Neuronal stem cell (in vitro differentiated cells): ENCODE measurements around the gene L1CAM.

ENCODE experiments used
- DNase-seq: peaks from one replicate; pipeline ENCODE4 v3.0.0-alpha.2; 2013; ENCODE audit warnings: low spot score
- H2AFZ ChIP-seq: one replicate; pipeline ENCODE4 v1.6.1; 2013; ENCODE audit warnings: mild to moderate bottlenecking, low read length, inconsistent platforms
- H2AK5ac ChIP-seq: 2 replicates; pipeline ENCODE4 v1.6.1; 2013; ENCODE audit warnings: low read depth, mild to moderate bottlenecking, inconsistent platforms, low read length, moderate library complexity, mixed read lengths
- H2BK120ac ChIP-seq: 2 replicates; pipeline ENCODE4 v1.6.1; 2013; ENCODE audit warnings: low read depth, mild to moderate bottlenecking, inconsistent platforms, low read length, moderate library complexity, mixed read lengths
- H2BK12ac ChIP-seq: one replicate; pipeline ENCODE4 v1.6.1; 2013; ENCODE audit warnings: low read length, inconsistent platforms
- H2BK15ac ChIP-seq: 2 replicates; pipeline ENCODE4 v1.6.1; 2013; ENCODE audit warnings: mild to moderate bottlenecking, low read length, inconsistent platforms, mixed read lengths
- H2BK5ac ChIP-seq: one replicate; pipeline ENCODE4 v1.6.1; 2013; ENCODE audit warnings: inconsistent platforms, mild to moderate bottlenecking, low read length, moderate library complexity
- H3K14ac ChIP-seq: one replicate; pipeline ENCODE4 v1.6.1; 2013; ENCODE audit warnings: low read length, inconsistent platforms
- H3K18ac ChIP-seq: 2 replicates; pipeline ENCODE4 v1.6.1; 2013; ENCODE audit warnings: low read length, inconsistent platforms
- H3K23ac ChIP-seq: 2 replicates; pipeline ENCODE4 v1.6.1; 2013; ENCODE audit warnings: low read depth, mild to moderate bottlenecking, mixed read lengths, low read length, inconsistent platforms; ENCODE audit not compliant: poor library complexity
- H3K27ac ChIP-seq: replicated peaks from 3 replicates; pipeline ENCODE4 v1.5.1; 2013; ENCODE audit warnings: low read length, inconsistent platforms
- H3K27me3 ChIP-seq, 3 experiments: 2 replicates each; pipeline ENCODE4 v1.6.1; 2013; ENCODE audit warnings: low read length in 3 of 3, mild to moderate bottlenecking in 2 of 3, inconsistent platforms in 1 of 3, low read depth in 1 of 3, mixed read lengths in 1 of 3, moderate library complexity in 1 of 3; ENCODE audit not compliant: control insufficient read depth in 3 of 3, insufficient read depth in 3 of 3
- H3K36me3 ChIP-seq, 2 donors: replicated peaks in 1 of 2; 2 replicates each; pipeline ENCODE4 v1.6.1; 2013; ENCODE audit warnings: low read length in 2 of 2; ENCODE audit not compliant: control insufficient read depth in 2 of 2, insufficient read depth in 2 of 2
- H3K4ac ChIP-seq: 2 replicates; pipeline ENCODE4 v1.6.1; 2013; ENCODE audit warnings: inconsistent platforms, mild to moderate bottlenecking, low read length, moderate library complexity
- H3K4me1 ChIP-seq, 2 donors: 1 replicate in 1 of 2; 2 replicates in 1 of 2; pipeline ENCODE4 v1.6.1; 2013; ENCODE audit warnings: low read length in 2 of 2, low read depth in 1 of 2; ENCODE audit not compliant: control insufficient read depth in 2 of 2, insufficient read depth in 1 of 2
- H3K4me2 ChIP-seq: one replicate; pipeline ENCODE4 v1.6.1; 2013; ENCODE audit warnings: mild to moderate bottlenecking, low read length, inconsistent platforms; ENCODE audit not compliant: insufficient read depth, poor library complexity, severe bottlenecking
- H3K4me3 ChIP-seq, 2 donors: 2 replicates each; pipeline ENCODE4 v1.5.1; 2013; ENCODE audit warnings: low read length in 2 of 2, mild to moderate bottlenecking in 2 of 2, inconsistent platforms in 1 of 2, moderate library complexity in 1 of 2
- H3K79me1 ChIP-seq: one replicate; pipeline ENCODE4 v1.6.1; 2013; ENCODE audit warnings: low read depth, mild to moderate bottlenecking, inconsistent platforms, low read length, moderate library complexity
- H3K9ac ChIP-seq: one replicate; pipeline ENCODE4 v1.6.1; 2013; ENCODE audit warnings: mild to moderate bottlenecking, low read depth, low read length, inconsistent platforms; ENCODE audit not compliant: poor library complexity
- H3K9me3 ChIP-seq, 2 donors: replicated peaks in 1 of 2; 2 replicates each; pipeline versions ENCODE3 to v1.6.1; 2013; ENCODE audit warnings: low read length in 2 of 2, mild to moderate bottlenecking in 2 of 2, inconsistent platforms in 1 of 2, low read depth in 1 of 2, mixed read lengths in 1 of 2, moderate library complexity in 1 of 2; ENCODE audit not compliant: control insufficient read depth in 2 of 2, insufficient read depth in 1 of 2
- H4K8ac ChIP-seq: one replicate; pipeline ENCODE4 v1.6.1; 2013; ENCODE audit warnings: low read depth, mild to moderate bottlenecking, inconsistent platforms, low read length, moderate library complexity
- H4K91ac ChIP-seq: one replicate; pipeline ENCODE4 v1.6.1; 2013; ENCODE audit warnings: low read length, low read depth, mild to moderate bottlenecking, inconsistent platforms; ENCODE audit not compliant: poor library complexity
- WGBS, 2 donors: extraction: QIAGEN DNeasy Blood & Tissue Kit; methylation state at CpG; one replicate each; pipeline ENCODE4 v1.1.7; 2013; ENCODE audit warnings: missing lambda C conversion rate in 2 of 2, mixed read lengths in 1 of 2; ENCODE audit not compliant: insufficient read length in 2 of 2, insufficient replicate concordance in 1 of 2; ENCODE audit errors: extremely low coverage in 2 of 2; 5-methylcytosine and 5-hydroxymethylcytosine counted together

L1CAM gene

DNA sequence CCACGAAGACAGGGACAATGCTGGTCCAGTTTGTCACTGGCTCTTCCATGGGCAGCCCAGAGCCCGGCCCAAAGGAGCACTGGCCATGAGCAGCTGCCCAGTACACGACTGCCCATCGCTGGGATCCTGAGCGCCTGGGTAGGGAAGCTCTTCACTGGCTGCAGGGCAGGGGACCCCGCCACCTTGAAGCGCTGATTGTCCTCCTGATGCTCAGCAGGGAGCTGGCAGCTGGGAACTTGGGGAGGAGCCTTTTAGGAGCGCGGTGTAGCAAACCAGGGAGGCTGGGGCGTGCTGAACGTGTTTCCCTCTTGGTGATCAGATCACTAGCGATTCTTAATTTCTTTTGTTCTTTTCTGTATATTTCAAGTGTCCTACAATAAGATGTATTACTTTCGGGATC, 1.8 kb downstream of the L1CAM start:
- H3K14ac ChIP-seq = no peak overlapping the region
- peak overlapping the region; percentile 37 for H2BK15ac ChIP-seq
- H3K4ac ChIP-seq = no peak overlapping the region
- peak overlapping the region; percentile 28 for H3K18ac ChIP-seq
- H2BK5ac ChIP-seq = no peak overlapping the region
- H3K9ac ChIP-seq = no peak overlapping the region
- H3K27ac ChIP-seq = no peak overlapping the region
- H4K8ac ChIP-seq = no peak overlapping the region
- no peaks in the 10 kb centered on the region for H3K9me3 ChIP-seq
- H3K4me1 ChIP-seq = peaks cover 21 to 60% of the 10 kb centered on the region in 2 donors
- no peak overlapping the region for H2AFZ ChIP-seq
- no peak overlapping the region for H4K91ac ChIP-seq
- peak overlapping the region; percentile 70 for H2AK5ac ChIP-seq
- no peak overlapping the region for H2BK120ac ChIP-seq
- no peak overlapping the region for H3K4me2 ChIP-seq
- no peak overlapping the region for H3K4me3 ChIP-seq
- H3K79me1 ChIP-seq = peaks cover 1% of the 10 kb centered on the region
- H3K27me3 ChIP-seq = peaks cover 0 to 41% (median 25%) of the 10 kb centered on the region in 3 experiments
- no peak overlapping the region for H2BK12ac ChIP-seq
- no peaks in the 10 kb centered on the region for H3K36me3 ChIP-seq
- no peak for DNase-seq
- no peak overlapping the region for H3K23ac ChIP-seq
- no CpG with 5 or more reads among the region's 13 CpGs for WGBS, 2 donors

DNA sequence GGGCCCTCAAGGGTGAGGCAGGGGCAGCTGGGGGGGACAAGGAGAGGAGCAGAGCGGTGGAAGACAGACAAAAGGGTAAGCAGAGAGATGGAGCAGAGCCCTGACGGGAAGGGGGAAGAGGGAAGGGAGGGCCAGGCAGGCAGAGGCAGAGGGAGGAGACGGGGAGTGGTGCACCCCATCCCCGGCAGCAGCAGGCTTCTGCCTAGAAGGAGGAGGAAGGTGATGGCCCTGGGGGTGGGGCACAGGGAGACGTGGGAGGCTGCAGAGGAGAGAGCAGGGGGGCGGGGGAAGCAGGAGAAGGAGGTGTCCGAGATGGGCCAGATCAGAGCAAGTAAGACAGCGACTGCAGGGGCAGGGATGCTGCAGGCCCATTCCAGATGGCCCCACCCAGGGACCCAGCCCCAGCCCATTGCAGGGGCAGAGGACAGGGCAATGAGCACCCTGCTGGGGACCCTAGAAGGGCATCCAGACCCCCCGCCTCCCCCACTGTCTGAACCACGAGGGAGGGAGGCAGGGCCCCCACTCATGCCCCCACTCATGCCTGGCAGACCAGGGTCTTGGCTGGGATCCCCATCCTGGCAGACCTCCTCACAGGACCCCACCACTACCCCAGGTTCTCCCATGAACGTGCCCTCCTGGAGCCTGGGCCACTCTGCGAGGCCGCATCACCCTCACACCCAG, 2.7 kb downstream of the L1CAM start:
- peak overlapping the region in 1 of 2 donors; percentile 12 for H3K4me3 ChIP-seq

DNA sequence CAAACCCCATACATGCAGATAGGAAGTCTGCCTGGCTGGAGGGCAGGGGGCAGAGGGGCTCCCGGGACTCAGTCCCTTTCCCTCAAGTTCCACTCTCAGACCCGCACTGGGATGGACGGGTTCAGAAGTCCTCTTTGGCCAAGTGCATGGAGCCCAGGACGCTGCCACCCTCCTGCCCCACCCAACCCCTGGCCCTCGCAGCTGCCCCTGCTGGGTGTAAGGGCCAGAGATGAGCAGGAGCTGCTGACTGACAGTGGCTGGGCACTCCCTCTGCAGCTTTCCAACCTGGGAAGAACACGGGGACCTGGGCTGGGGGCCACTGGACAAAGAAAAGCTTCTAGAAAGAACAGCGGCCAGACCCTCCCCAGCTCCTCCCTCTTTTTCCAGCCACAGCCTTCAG, 3.4 kb downstream of the L1CAM start:
- Histone ChIP-seq H3K4ac (no peak overlapping the region), H3K4me1 (peaks cover 30 to 75% of the 10 kb centered on the region in 2 donors), H3K9ac (no peak overlapping the region), H2AK5ac (no peak overlapping the region), H3K4me3 (peak overlapping the region in 1 of 2 donors; percentile 12), H3K18ac (peak overlapping the region; percentile 71), H3K4me2 (no peak overlapping the region), H2BK120ac (no peak overlapping the region), H3K9me3 (no peaks in the 10 kb centered on the region), H2AFZ (peak overlapping the region; percentile 71), H4K91ac (no peak overlapping the region), H3K23ac (no peak overlapping the region), H3K14ac (no peak overlapping the region), H4K8ac (no peak overlapping the region), H3K27me3 (peaks cover 0 to 34% (median 23%) of the 10 kb centered on the region in 3 experiments), H3K27ac (no peak overlapping the region), H3K36me3 (no peaks in the 10 kb centered on the region), H2BK5ac (no peak overlapping the region), H3K79me1 (peaks cover 1% of the 10 kb centered on the region), H2BK15ac (no peak overlapping the region), H2BK12ac (peak overlapping the region; percentile 6)
- DNase-seq = no peak
- no CpG with 5 or more reads among the region's 7 CpGs for WGBS, 2 donors

More for the DNA sequence above, 2.7 kb downstream of the L1CAM start:
- Histone ChIP-seq H2AFZ (peak overlapping the region; percentile 71), H3K27me3 (peaks cover 0 to 41% (median 25%) of the 10 kb centered on the region in 3 experiments), H4K91ac (no peak overlapping the region), H3K36me3 (no peaks in the 10 kb centered on the region), H2AK5ac (peak overlapping the region; percentile 75), H3K4ac (no peak overlapping the region), H4K8ac (no peak overlapping the region), H3K27ac (no peak overlapping the region), H3K9ac (no peak overlapping the region), H2BK120ac (no peak overlapping the region), H3K14ac (no peak overlapping the region), H2BK5ac (no peak overlapping the region), H3K79me1 (peaks cover 1% of the 10 kb centered on the region), H3K9me3 (no peaks in the 10 kb centered on the region), H2BK12ac (peak overlapping the region; percentile 41), H3K18ac (peak overlapping the region; percentile 80), H2BK15ac (no peak overlapping the region), H3K4me1 (peaks cover 26 to 68% of the 10 kb centered on the region in 2 donors), H3K23ac (no peak overlapping the region), H3K4me2 (peak overlapping the region; percentile 18)
- WGBS, 2 donors = no CpG with 5 or more reads among the region's 13 CpGs
- no peak for DNase-seq

DNA sequence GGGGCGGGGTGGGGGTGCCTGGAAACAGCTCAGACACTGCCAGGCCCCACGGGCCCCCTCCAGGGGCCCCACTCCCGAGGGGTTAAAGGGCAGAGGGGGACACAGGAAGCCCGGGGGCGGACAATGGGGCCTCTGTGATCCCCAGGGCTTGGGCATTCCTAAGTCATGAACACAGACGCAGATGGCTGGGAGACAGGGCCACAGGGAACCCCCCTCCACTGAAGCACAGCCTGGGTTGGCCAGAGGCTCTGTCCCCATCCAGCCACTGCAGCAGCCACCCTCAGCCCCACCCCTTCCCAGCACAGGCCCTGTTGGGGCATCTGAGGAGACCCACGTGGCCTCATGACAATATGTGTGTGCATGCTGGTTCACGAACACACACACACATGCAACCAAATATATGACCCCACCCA, 3.9 kb downstream of the L1CAM start:
- no peak for DNase-seq
- Histone ChIP-seq H3K4me3 (no peak overlapping the region), H2BK120ac (no peak overlapping the region), H3K23ac (no peak overlapping the region), H2BK12ac (peak overlapping the region; percentile 6), H3K4ac (no peak overlapping the region), H2AK5ac (peak overlapping the region; percentile 46), H3K27ac (no peak overlapping the region), H4K8ac (no peak overlapping the region), H4K91ac (no peak overlapping the region), H3K14ac (no peak overlapping the region), H3K4me2 (no peak overlapping the region), H3K9me3 (no peaks in the 10 kb centered on the region), H3K9ac (no peak overlapping the region), H3K79me1 (peaks cover 1% of the 10 kb centered on the region), H2BK15ac (no peak overlapping the region), H2AFZ (peak overlapping the region; percentile 43), H3K27me3 (peaks cover 0 to 31% (median 19%) of the 10 kb centered on the region in 3 experiments), H3K18ac (peak overlapping the region; percentile 71), H3K4me1 (peaks cover 30 to 75% of the 10 kb centered on the region in 2 donors), H3K36me3 (no peaks in the 10 kb centered on the region), H2BK5ac (no peak overlapping the region)
- WGBS, 2 donors = no CpG with 5 or more reads among the region's 8 CpGs
